Gastroesophageal sphincter (tissue), 4 donors: Measurements from ENCODE around the gene NCOA3. TPM values are rescaled to one million over a fixed set of nuclear protein-coding genes. Genes with fewer than 3 reads are reported as not detected.

Source experiments
- ATAC-seq: fragments of 150-250 bp; one replicate; pipeline ENCODE4 v1.9.1; 2016; ENCODE audit warnings: mild to moderate bottlenecking, moderate library complexity
- H3K27ac ChIP-seq, 4 donors: fragments of 200-600 bp; sonication (generic) in 3 of 4; 1 replicate in 3 of 4; 2 replicates in 1 of 4; pipeline ENCODE4 v1.5.1; 2016 to 2019
- H3K27me3 ChIP-seq: fragments of 200-600 bp; sonication (generic); one replicate; pipeline ENCODE4 v1.5.1; 2019
- H3K36me3 ChIP-seq, 2 donors: fragments of 200-600 bp; sonication (generic); one replicate each; pipeline ENCODE4 v1.5.1; 2019; ENCODE audit warnings: control low read depth in 1 of 2
- H3K4me1 ChIP-seq, 3 donors: fragments of 200-600 bp; sonication (generic); 1 replicate in 2 of 3; 2 replicates in 1 of 3; pipeline ENCODE4 v1.5.1; 2016 to 2019; ENCODE audit warnings: control low read depth in 2 of 3
- H3K4me3 ChIP-seq, 2 donors: fragments of 200-600 bp; sonication (generic); one replicate each; pipeline ENCODE4 v1.5.1; 2019; ENCODE audit warnings: mild to moderate bottlenecking in 1 of 2, moderate library complexity in 1 of 2
- H3K9me3 ChIP-seq, 3 donors: fragments of 200-600 bp; sonication (generic); one replicate each; pipeline ENCODE4 v1.5.1; 2017 to 2019; ENCODE audit warnings: control low read depth in 2 of 3
- EP300 ChIP-seq: sonication (generic); formaldehyde crosslinking; IDR thresholded peaks from one replicate; pipeline ENCODE4 v1.6.1; 2017; ENCODE audit warnings: antibody characterized with exemption, mild to moderate bottlenecking
- POLR2A ChIP-seq, 2 donors: fragments of 450-650 bp; IDR thresholded peaks; one replicate each; pipeline ENCODE4 v1.6.1; 2017; ENCODE audit warnings: antibody characterized with exemption in 2 of 2, mild to moderate bottlenecking in 2 of 2, moderate library complexity in 1 of 2
- POLR2AphosphoS5 ChIP-seq: sonication (generic); formaldehyde crosslinking; IDR thresholded peaks from one replicate; pipeline ENCODE4 v1.6.1; 2017; ENCODE audit warnings: antibody characterized with exemption
- WGBS, 2 donors: methylation state at CpG; one replicate each; pipeline ENCODE4 v1.1.5; 2018; ENCODE audit warnings: low coverage in 1 of 2; 5-methylcytosine and 5-hydroxymethylcytosine counted together
- total RNA-seq, 4 donors: library from RNA; depleted of rRNA; stranded (reverse); fragments of >200 nt; gene quantifications; one replicate each; pipeline ENCODE4 v1.1.0, GENCODE V29; 2016
- TF ChIP-seq, protein P1 (sequence below), 4 experiments: fragments of 200-600 bp in 2 of 4; fragments of 450-650 bp in 2 of 4; sonication (generic) in 1 of 4; IDR thresholded peaks; one replicate each; pipeline ENCODE4 v1.5.1; 2017 to 2019; ENCODE audit warnings: antibody characterized with exemption in 4 of 4, mild to moderate bottlenecking in 2 of 4, moderate library complexity in 2 of 4

Gene NCOA3
- total RNA-seq, 4 donors from 2014 or later, result 28.8 to 44.5 (median 37.6) TPM

- Histone ChIP-seq H3K27me3 (no peaks in the 10 kb centered on the region), H3K4me1 (peaks cover 6 to 37% (median 7%) of the 10 kb centered on the region in 3 donors), H3K4me3 (no peak overlapping the region), H3K9me3 (no peaks in the 10 kb centered on the region), H3K36me3 (no peaks in the 10 kb centered on the region), H3K27ac (peak overlapping the region; percentile 91 to 95 (median 95))
- no peak for ATAC-seq
- 41 to 60% methylated on average over 4 of the region's 4 CpGs for WGBS, 2 donors
- TF ChIP-seq POLR2AphosphoS5, result no peak
- TF ChIP-seq EP300, result no peak
- TF ChIP-seq POLR2A (IDR thresholded peaks at IDR 0.05), result no peak
- TF ChIP-seq, protein P1, sequence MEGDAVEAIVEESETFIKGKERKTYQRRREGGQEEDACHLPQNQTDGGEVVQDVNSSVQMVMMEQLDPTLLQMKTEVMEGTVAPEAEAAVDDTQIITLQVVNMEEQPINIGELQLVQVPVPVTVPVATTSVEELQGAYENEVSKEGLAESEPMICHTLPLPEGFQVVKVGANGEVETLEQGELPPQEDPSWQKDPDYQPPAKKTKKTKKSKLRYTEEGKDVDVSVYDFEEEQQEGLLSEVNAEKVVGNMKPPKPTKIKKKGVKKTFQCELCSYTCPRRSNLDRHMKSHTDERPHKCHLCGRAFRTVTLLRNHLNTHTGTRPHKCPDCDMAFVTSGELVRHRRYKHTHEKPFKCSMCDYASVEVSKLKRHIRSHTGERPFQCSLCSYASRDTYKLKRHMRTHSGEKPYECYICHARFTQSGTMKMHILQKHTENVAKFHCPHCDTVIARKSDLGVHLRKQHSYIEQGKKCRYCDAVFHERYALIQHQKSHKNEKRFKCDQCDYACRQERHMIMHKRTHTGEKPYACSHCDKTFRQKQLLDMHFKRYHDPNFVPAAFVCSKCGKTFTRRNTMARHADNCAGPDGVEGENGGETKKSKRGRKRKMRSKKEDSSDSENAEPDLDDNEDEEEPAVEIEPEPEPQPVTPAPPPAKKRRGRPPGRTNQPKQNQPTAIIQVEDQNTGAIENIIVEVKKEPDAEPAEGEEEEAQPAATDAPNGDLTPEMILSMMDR (IDR thresholded peaks at IDR 0.05), result no peak
Observed at GRCh38 chr20:47500554-47500953, 1.1 kb upstream of the NCOA3 start.

DNA sequence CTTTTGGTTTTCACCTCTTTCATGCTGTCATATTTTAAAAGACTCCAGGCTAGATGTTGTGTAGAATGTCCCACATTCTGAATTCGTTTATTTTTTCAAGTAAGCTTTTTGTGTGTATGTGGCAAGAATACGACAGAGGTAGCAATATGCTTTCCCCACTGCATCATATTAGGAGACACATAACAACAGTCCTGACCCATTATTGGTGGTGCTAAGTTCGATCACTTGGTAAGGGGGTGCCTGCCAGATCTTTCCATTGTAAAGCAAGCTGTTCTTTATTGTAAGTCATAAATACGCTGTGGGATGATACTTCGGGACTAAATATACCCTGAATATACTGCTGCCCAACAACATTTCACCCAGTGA, 588 bp upstream of the NCOA3 start:
- ATAC-seq, result peak; percentile 16
- TF ChIP-seq POLR2A (IDR thresholded peaks at IDR 0.05), result no peak
- no peak for TF ChIP-seq POLR2AphosphoS5
- TF ChIP-seq EP300, result no peak
- TF ChIP-seq, protein P1 (IDR thresholded peaks at IDR 0.05), result no peak
- H3K4me1 ChIP-seq, result peaks cover 6 to 43% (median 7%) of the 10 kb centered on the region in 3 donors
- H3K27me3 ChIP-seq, result no peaks in the 10 kb centered on the region
- H3K9me3 ChIP-seq, result no peaks in the 10 kb centered on the region
- H3K27ac ChIP-seq, result peak overlapping the region; percentile 91 to 95 (median 95)
- no peaks in the 10 kb centered on the region for H3K36me3 ChIP-seq
- peak overlapping the region; percentile 85 to 99 for H3K4me3 ChIP-seq
- 9 to 17% methylated on average over 3 to 5 of the region's 5 CpGs for WGBS, 2 donors

DNA sequence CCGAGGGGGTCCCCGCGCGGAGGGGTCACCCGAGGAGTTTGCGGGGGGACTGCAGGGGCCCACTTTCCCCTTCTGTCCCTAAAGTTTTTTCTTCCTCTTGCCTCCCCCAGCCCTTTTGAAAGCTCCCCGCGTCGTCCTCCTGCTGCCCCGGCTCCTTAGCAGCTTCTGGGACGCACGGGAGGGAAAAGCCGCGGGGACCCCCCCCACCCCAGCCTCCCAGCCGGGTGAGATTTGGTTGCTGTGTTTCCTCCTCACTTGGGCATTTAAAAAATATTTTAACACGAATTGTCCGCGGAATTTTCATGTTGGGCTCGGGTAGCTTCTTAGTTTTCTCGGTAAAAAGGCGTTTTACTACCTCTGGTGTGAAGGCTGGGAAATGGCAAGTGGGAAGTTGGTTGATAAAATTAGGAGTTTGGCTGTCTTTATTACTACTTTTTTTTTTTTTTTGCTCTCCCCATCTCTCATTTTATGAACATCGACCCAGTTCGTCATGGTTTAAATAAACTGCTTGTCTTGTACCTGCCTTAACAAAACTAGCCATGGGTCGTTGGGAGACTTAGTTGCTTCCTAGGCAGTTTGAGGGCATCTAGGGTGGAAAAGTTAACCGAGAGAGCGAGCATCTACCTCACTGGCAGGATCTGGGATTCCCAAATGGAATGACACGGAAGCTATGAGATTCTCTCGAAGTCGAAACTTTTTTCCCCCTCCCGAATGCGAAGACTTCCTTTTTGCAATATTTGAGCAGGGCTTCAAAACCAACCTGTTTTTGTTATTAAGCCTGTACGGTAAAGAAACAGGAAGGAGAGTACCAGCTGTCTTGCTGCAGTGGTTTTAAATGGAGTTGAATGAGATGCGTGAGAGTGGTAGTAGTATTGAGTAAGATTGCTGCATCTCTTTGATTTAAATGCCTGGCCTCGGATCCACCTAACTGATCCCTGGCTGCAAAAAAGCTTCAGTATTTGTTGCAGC, 868 bp downstream of the NCOA3 start:
- no peak for ATAC-seq
- 0 to 1% methylated on average over 6 to 27 of the region's 34 CpGs for WGBS, 2 donors
- H3K4me3 ChIP-seq, result peak overlapping the region; percentile 85 to 99

DNA sequence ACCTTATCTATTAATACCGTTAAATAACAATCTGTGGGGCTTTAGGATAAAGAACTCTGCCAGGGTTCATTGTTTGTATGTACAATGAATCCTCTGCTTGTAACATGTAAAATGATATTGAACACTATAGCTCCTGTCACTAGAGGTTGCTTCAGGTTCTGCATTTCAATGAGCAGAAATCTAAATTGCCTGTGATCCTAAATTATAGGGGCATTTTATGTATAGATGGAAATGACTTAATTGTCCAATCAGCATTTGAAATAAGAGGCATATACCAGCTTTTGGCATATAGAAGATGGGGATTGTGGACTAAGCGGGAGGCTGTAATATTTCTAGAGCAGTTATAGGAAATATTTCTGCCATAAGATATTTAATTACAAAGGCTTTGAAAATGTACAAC, 2.0 kb downstream of the NCOA3 start:
- Histone ChIP-seq H3K36me3 (no peaks in the 10 kb centered on the region), H3K4me3 (peak overlapping the region in 1 of 2 donors; percentile 85), H3K9me3 (no peaks in the 10 kb centered on the region), H3K27me3 (no peaks in the 10 kb centered on the region), H3K27ac (peak overlapping the region in 1 of 4 donors; percentile 95), H3K4me1 (peaks cover 6 to 67% (median 7%) of the 10 kb centered on the region in 3 donors)
- WGBS, 2 donors, result 53 to 58% methylated on average over 2 of the region's 2 CpGs
- no peak for ATAC-seq
- TF ChIP-seq POLR2AphosphoS5, result no peak
- TF ChIP-seq, protein P1 (IDR thresholded peaks at IDR 0.05), result no peak
- no peak for TF ChIP-seq EP300
- no peak for TF ChIP-seq POLR2A (IDR thresholded peaks at IDR 0.05)

More for the DNA sequence above, 868 bp downstream of the NCOA3 start:
- no peak for TF ChIP-seq POLR2AphosphoS5
- no peak for TF ChIP-seq POLR2A (IDR thresholded peaks at IDR 0.05)
- TF ChIP-seq, protein P1 (IDR thresholded peaks at IDR 0.05), result no peak
- no peak for TF ChIP-seq EP300
- Histone ChIP-seq H3K27ac (peak overlapping the region; percentile 91 to 95 (median 95)), H3K9me3 (no peaks in the 10 kb centered on the region), H3K36me3 (no peaks in the 10 kb centered on the region), H3K4me1 (peaks cover 6 to 56% (median 7%) of the 10 kb centered on the region in 3 donors), H3K27me3 (no peaks in the 10 kb centered on the region)
